Astrocyte (in vitro differentiated cells and primary cell): ENCODE data around the gene TAX1BP3. TPM values are rescaled to one million over a fixed set of nuclear protein-coding genes. Genes with fewer than 3 reads are reported as not detected.

Experiments used
- DNase-seq: peaks from one replicate; pipeline ENCODE4 v3.0.0-alpha.2; 2010; ENCODE audit warnings: low read depth
- FAIRE-seq: peaks from 2 replicates; lab custom pipeline; 2011; peaks lifted over from hg19 to GRCh38; lab: Jason Lieb, UNC
- H2AFZ ChIP-seq: 2 replicates; pipeline ENCODE4 v1.6.0; 2012; ENCODE audit warnings: low read depth, low read length, inconsistent platforms
- H3K27ac ChIP-seq: 2 replicates; pipeline ENCODE4 v1.5.1; 2011; ENCODE audit warnings: low read depth, low read length, inconsistent platforms
- H3K27me3 ChIP-seq: 2 replicates; pipeline ENCODE4 v1.6.0; 2011; ENCODE audit warnings: low read length, inconsistent platforms; ENCODE audit not compliant: insufficient read depth
- H3K36me3 ChIP-seq: 2 replicates; pipeline ENCODE4 v1.5.1; 2011; ENCODE audit warnings: low read length, inconsistent platforms; ENCODE audit not compliant: insufficient read depth
- H3K4me1 ChIP-seq: 2 replicates; pipeline ENCODE4 v1.5.1; 2011; ENCODE audit warnings: low read length, inconsistent platforms; ENCODE audit not compliant: insufficient read depth
- H3K4me2 ChIP-seq: 2 replicates; pipeline ENCODE4 v1.6.0; 2012; ENCODE audit warnings: low read length, inconsistent platforms
- H3K4me3 ChIP-seq: 2 replicates; pipeline ENCODE4 v1.5.1; 2011; ENCODE audit warnings: low read depth, mild to moderate bottlenecking, low read length, inconsistent platforms; ENCODE audit not compliant: insufficient read depth
- H3K79me2 ChIP-seq: 2 replicates; pipeline ENCODE4 v1.6.0; 2012; ENCODE audit warnings: mild to moderate bottlenecking, low read length, inconsistent platforms; ENCODE audit not compliant: insufficient read depth
- H3K9ac ChIP-seq: 2 replicates; pipeline ENCODE4 v1.6.0; 2012; ENCODE audit warnings: mild to moderate bottlenecking, low read length, inconsistent platforms
- H3K9me3 ChIP-seq: 2 replicates; pipeline ENCODE4 v1.5.1; 2012; ENCODE audit warnings: low read depth, mild to moderate bottlenecking, low read length, inconsistent platforms; ENCODE audit not compliant: insufficient read depth
- H4K20me1 ChIP-seq: 2 replicates; pipeline ENCODE4 v1.6.0; 2012; ENCODE audit warnings: low read length, inconsistent platforms; ENCODE audit not compliant: insufficient read depth
- H3K27ac Mint-ChIP-seq: one replicate; pipeline ENCODE4 v1.8.0; 2021; ENCODE audit warnings: mild to moderate bottlenecking, mixed read lengths; ENCODE audit not compliant: unreplicated experiment
- H3K27me3 Mint-ChIP-seq: one replicate; pipeline ENCODE4 v1.8.0; 2021; ENCODE audit warnings: low read depth, mixed read lengths; ENCODE audit not compliant: unreplicated experiment
- H3K36me3 Mint-ChIP-seq: one replicate; pipeline ENCODE4 v1.8.0; 2021; ENCODE audit warnings: low read depth, mixed read lengths; ENCODE audit not compliant: unreplicated experiment
- H3K4me1 Mint-ChIP-seq: one replicate; pipeline ENCODE4 v1.8.0; 2021; ENCODE audit warnings: low read depth, mixed read lengths; ENCODE audit not compliant: unreplicated experiment
- H3K4me3 Mint-ChIP-seq: one replicate; pipeline ENCODE4 v1.8.0; 2021; ENCODE audit warnings: mild to moderate bottlenecking, moderate library complexity, mixed read lengths; ENCODE audit not compliant: unreplicated experiment
- H3K9me3 Mint-ChIP-seq: one replicate; pipeline ENCODE4 v1.8.0; 2021; ENCODE audit warnings: mild to moderate bottlenecking, mixed read lengths; ENCODE audit not compliant: unreplicated experiment
- CTCF ChIP-seq: IDR thresholded peaks from 2 replicates; pipeline ENCODE4 v1.5.1; 2011; ENCODE audit warnings: low read depth, mild to moderate bottlenecking, inconsistent platforms, low read length, moderate library complexity; ENCODE audit not compliant: insufficient read depth
- EZH2 ChIP-seq: IDR thresholded peaks from 2 replicates; pipeline ENCODE4 v1.6.1; 2012; ENCODE audit warnings: mild to moderate bottlenecking, low read length, inconsistent platforms; ENCODE audit not compliant: insufficient read depth
- total RNA-seq: library from RNA; stranded (reverse); gene quantifications from 2 replicates; pipeline ENCODE4 v1.2.1, GENCODE V29; 2021

The TAX1BP3 gene
- total RNA-seq, 1 donor from 2014 or later: 194 TPM

- H4K20me1 ChIP-seq: no peaks in the 10 kb centered on the region
- H3K36me3 ChIP-seq: no peaks in the 10 kb centered on the region
- peaks cover 11% of the 10 kb centered on the region for H3K4me1 Mint-ChIP-seq
- peaks cover 11% of the 10 kb centered on the region for H3K27me3 Mint-ChIP-seq
- peaks cover 4% of the 10 kb centered on the region for H3K36me3 Mint-ChIP-seq
- DNase-seq (no peak), FAIRE-seq (no peak)
- TF ChIP-seq CTCF (no peak), EZH2 (no peak)
- no peaks in the 10 kb centered on the region for H3K9me3 Mint-ChIP-seq
- no peak overlapping the region for H2AFZ ChIP-seq
- H3K9me3 ChIP-seq: no peaks in the 10 kb centered on the region
- peaks cover 10% of the 10 kb centered on the region for H3K4me1 ChIP-seq
- no peak overlapping the region for H3K4me2 ChIP-seq
- no peak overlapping the region for H3K9ac ChIP-seq
- H3K27ac Mint-ChIP-seq: no peak overlapping the region
- H3K27ac ChIP-seq: no peak overlapping the region
- H3K27me3 ChIP-seq: peaks cover 15% of the 10 kb centered on the region
- H3K79me2 ChIP-seq: no peaks in the 10 kb centered on the region
- H3K4me3 ChIP-seq: no peak overlapping the region
- H3K4me3 Mint-ChIP-seq: no peak overlapping the region
Observed at GRCh38 chr17:3682033-3682432, 13.7 kb upstream of the TAX1BP3 start.

- Mint-ChIP-seq H3K4me3 (no peak overlapping the region), H3K36me3 (peaks cover 4% of the 10 kb centered on the region), H3K9me3 (no peaks in the 10 kb centered on the region), H3K27ac (no peak overlapping the region), H3K4me1 (peaks cover 11% of the 10 kb centered on the region), H3K27me3 (peaks cover 13% of the 10 kb centered on the region)
- TF ChIP-seq CTCF: no peak
- TF ChIP-seq EZH2: no peak
- Histone ChIP-seq H3K27ac (no peak overlapping the region), H3K36me3 (no peaks in the 10 kb centered on the region), H3K4me1 (peaks cover 10% of the 10 kb centered on the region), H4K20me1 (no peaks in the 10 kb centered on the region), H3K27me3 (peaks cover 15% of the 10 kb centered on the region), H2AFZ (no peak overlapping the region), H3K79me2 (no peaks in the 10 kb centered on the region), H3K9ac (no peak overlapping the region), H3K9me3 (no peaks in the 10 kb centered on the region), H3K4me3 (no peak overlapping the region), H3K4me2 (no peak overlapping the region)
- FAIRE-seq (no peak), DNase-seq (no peak)
Observed at GRCh38 chr17:3681565-3681964, 13.2 kb upstream of the TAX1BP3 start.

- FAIRE-seq (no peak), DNase-seq (no peak)
- H3K27me3 ChIP-seq: peaks cover 15% of the 10 kb centered on the region
- H2AFZ ChIP-seq: no peak overlapping the region
- no peak overlapping the region for H3K27ac Mint-ChIP-seq
- peaks cover 4% of the 10 kb centered on the region for H3K36me3 Mint-ChIP-seq
- H3K36me3 ChIP-seq: no peaks in the 10 kb centered on the region
- no peak for TF ChIP-seq CTCF
- H3K4me1 ChIP-seq: peaks cover 10% of the 10 kb centered on the region
- no peaks in the 10 kb centered on the region for H3K79me2 ChIP-seq
- peaks cover 17% of the 10 kb centered on the region for H3K27me3 Mint-ChIP-seq
- H3K4me1 Mint-ChIP-seq: peaks cover 11% of the 10 kb centered on the region
- no peak overlapping the region for H3K4me3 ChIP-seq
- no peaks in the 10 kb centered on the region for H3K9me3 Mint-ChIP-seq
- H3K4me2 ChIP-seq: no peak overlapping the region
- no peaks in the 10 kb centered on the region for H4K20me1 ChIP-seq
- H3K27ac ChIP-seq: no peak overlapping the region
- no peak overlapping the region for H3K4me3 Mint-ChIP-seq
- H3K9me3 ChIP-seq: no peaks in the 10 kb centered on the region
- no peak overlapping the region for H3K9ac ChIP-seq
Observed at GRCh38 chr17:3681057-3681456, 12.7 kb upstream of the TAX1BP3 start.
